GM18520 (cell line): ENCODE results near the gene SLC41A3.
"Not testable (repeated sequence)": the region's sequence is repeated elsewhere in the genome, so short reads cannot be mapped to it uniquely, and the experiment has no call there.

Source experiments
- ATAC-seq: cut with Tn5 transposase; IDR thresholded peaks from one replicate; pipeline ENCODE4 v1.9.1; 2021; ENCODE audit not compliant: unreplicated experiment

Gene SLC41A3

DNA sequence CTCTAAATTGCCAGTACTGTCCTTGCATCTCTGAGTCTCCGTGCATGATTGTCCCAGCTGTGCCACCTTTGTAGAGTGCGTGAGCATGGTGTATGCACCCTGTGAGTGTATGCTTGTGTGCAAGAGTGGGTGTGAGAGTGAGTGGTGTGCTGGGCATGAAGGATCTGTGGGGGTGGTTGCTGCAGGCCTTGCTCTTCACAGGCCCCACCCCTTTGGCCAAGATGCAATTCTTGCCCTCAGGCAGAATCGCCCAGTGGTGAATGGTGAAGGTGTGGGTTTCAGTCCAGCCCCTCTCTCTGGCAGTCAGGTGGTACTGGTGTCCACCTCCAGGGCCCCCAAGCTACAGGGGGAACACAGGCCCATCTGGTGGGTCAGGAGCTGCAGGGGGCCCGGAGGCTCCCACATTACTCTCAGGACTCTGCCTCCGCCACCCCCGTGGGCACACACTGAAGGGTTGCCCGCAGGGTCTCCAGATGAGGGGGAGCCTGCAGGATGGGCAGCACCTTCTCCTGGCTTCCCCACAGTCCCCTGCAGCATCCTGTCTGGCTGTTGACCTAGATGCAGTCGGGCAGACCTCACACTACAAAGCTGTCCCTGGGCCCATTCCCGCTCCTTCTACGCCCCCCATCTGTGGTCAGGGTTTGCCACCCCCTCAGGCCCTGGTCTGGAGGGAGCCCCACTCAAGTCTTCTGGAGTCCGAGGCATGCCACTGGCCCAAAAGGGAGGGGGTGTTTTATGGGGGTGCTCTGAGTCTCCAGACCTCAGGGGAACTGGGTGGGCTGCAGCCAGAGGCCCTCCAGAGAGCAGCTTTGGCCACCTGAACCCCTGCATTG, 123.3 kb downstream of the SLC41A3 start:
- ATAC-seq, result no peak

DNA sequence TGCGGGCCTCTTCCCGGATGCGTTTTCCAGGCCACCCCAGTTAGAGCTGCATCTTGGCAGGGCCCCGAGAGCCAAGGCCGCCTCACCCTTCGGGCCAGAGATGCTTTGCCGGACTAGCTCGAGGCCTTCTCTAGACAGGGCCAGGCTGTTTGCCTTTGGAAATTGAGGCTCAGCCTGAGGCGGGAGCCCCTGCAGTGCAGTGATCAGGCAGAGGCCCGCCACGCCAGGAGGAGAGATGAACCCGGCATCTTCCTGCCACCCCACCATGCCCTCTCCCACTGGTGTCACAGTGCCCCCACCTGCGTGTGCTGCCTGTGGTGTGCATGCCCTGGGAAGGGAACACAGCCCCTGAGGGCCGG, 123.9 kb downstream of the SLC41A3 start:
- no peak for ATAC-seq

DNA sequence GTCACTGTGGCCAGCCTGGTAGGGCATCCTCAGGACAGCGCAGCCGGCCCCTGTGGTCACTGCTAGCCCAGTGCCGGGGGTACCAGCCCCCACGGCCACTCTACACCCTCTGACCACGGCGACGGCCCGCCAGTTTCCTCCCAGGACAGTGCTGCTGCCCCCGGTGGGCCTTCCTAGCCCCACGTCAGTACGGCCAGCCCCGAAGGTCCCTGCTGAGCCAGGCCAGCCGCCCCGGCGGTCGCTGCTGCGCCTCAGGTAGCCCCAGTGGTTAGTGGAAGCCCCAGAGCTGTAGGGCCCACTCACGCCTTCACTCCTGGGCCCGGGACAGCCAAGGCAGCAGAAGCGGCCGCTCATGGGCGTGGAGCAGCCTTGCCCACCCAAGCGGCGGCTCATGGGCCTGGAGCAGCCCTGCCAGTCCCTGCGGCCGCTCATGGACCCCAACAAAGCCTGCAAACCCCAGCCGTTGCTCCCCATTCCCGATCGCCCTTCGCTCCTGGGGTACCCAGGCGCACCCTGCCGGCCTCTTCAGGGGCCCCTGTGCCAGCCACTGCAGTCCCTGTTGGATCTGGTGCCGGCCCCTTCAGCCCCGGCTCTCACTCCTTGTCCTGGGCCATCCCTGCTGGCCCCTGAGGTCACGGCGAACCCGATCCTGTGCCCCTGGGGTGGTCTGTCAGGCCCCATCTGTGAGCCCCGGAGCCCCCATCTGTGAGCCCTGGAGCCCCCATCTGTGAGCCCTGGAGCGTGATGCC, 124.4 kb downstream of the SLC41A3 start:
- no peak for ATAC-seq

DNA sequence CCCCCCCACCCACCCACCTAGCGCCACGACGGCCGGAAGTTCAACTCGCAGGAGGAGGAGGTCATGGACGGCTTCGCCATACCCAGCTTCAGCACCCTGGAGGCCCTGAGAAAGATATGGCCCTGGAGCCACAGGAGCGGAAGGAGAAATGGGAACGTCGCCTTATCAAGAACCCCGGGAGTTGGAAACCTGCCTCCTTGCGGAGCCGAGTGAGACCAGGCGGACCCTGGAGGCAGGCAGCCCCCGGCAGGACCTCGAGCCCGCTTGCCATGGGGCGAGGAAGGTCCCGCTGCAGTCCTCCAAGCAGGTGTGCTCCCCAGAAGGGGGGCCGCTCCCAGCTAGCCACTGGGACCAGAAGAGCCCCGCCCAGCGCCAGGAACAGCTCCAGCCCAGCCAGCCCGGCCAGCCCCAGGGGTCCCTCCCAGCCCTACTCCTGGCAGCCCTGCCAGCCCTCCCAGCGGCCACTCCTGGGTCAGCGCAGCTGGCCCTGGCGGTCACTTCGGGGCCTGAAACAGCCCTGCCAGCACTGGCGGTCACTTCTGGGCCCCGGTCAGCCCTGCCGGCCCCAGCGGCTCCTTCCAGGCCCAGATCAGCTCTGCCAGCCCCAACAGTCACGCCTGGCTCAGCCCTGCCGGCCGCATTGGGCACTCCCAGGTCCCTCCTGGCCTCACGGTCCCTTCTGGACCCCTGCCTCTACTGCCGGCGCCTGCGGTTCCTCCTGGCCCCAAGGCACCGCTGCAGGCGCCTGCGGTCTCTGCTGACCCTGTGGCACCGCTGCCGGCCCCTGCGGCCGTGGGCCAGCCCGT, 125.2 kb downstream of the SLC41A3 start:
- no peak for ATAC-seq

DNA sequence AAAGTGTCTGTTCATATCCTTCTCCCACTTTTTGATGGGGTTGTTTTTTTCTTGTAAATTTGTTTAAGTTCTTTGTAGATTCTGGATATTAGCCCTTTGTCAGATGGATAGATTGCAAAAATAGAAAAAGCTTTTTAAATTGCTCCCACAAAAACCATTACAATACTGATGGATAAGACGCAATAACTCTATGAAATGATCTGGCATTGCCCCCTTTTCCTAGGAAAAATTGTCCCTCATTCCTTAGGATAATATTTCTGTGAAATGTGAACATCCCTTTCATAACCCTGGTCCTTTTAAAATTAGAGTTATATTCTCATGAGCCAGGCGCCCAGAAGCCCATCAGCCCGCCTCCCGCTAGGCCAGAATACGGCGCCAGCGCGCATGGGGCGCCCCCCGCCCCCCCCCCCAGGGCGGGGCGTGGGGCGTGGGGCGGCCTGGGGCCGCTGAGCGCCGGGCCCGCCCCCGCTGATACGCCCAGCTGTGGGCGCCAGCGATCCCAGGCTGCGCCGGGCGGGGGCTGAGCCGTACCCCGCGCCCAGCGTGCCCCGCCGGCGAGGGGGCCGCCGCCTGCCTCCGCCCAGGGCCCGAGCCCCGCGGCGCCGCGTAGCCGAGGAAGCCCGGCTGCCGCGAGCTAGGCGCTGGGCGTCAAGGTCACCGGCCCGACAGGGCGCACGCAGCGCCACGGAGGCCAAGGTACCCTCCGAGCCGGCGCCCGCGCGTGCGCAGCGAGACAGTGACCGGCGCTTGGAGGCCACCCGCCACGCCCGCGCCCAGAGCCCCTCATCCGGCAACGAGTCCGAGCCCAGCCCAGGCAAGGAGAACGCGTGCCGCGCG, 126.0 kb downstream of the SLC41A3 start:
- ATAC-seq, result no peak

DNA sequence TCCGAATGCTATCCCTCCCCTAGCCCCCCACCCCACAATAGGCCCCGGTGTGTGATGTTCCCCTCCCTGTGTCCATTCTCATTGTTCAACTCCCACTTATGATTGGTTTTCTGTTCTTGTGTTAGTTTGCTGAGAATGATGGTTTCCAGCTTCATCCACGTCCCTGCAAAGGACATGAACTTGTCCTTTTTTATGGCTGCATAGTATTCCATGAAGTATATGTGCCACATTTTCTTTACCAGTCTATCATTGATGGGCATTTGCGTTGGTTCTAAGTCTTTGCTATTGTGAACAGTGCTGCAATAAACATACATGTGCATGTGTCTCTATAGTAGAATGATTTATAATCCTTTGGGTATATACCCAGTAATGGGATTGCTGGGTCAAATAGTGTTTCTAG, 126.9 kb downstream of the SLC41A3 start:
- ATAC-seq, result not testable (repeated sequence)
